HG03575 (cell line): ENCODE measurements around the gene ZNF618.

Experiments used
- ATAC-seq: cut with Tn5 transposase; IDR thresholded peaks from one replicate; pipeline ENCODE4 v1.9.1; 2021; ENCODE audit not compliant: unreplicated experiment, insufficient number of reproducible peaks, low FRiP score; ENCODE audit errors: extremely low read depth

Gene ZNF618

DNA sequence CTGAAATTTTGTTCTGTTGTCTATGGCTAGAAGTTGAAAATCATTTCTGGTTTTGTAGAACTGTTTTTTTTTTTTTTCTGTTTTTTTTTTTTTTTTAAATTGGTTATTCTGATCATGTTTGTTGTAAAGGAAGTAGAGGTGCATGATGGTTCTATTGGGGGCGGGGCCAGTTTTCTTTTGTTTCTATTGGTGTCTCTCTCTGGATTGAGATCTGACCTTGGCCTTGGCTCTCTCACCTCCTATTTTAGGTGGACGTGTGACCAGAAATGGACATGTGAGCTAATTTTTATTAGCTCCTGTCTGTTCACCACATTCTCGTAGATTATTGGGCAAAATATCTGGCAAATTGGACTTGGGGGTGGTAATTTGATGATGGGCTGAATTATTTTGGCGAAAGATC, 3.2 kb downstream of the ZNF618 start:
- no peak for ATAC-seq

- no peak for ATAC-seq
These were observed 3.8 kb downstream of the ZNF618 start for GRCh38 chr9:113879911-113880310.

GRCh38 chr9:113882181-113882580, 6.1 kb downstream of the ZNF618 start:
- no peak for ATAC-seq

GRCh38 chr9:113882636-113883164, 6.6 kb downstream of the ZNF618 start:
- ATAC-seq: no peak

DNA sequence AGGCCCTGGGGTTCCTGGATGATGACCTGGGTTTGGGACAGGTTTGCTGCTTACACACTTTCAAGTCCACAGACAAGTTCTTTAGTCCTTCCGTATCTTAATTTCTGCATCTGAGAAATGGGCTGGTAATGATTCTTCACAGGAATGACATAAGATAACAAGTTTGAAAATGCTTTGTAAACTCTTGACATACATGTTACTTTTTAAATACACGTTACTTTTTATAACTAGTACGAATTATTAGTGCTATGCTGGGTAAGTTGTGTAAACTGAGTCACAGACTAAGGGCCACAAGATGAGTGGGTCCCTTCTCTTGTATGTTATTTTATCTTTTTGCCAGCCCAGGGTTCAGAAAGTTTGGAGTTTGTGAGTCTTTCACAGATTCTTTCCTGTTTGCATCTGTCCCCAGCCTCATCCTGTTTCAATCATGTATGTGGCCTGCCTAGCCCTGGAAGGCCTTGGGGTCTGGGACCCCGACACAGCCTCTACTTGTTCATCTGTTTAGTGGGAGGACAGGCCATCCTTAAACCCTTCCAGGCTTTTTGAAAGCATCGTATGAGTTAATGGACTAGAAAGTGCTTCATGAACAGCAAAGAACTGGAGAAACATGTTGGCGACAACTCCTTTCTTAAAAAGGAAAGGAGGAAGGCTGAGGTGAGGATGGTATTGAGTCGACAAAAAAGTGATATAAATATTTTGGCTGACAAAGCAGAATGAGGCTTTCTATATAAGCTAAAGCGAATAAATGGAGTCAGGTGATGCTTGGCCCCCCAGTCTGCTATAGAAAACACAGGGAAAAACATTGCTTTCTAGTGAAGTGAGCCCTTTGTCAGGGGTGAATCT, 9.3 kb downstream of the ZNF618 start:
- no peak for ATAC-seq

GRCh38 chr9:113886026-113886369, 9.9 kb downstream of the ZNF618 start:
- ATAC-seq: no peak

DNA sequence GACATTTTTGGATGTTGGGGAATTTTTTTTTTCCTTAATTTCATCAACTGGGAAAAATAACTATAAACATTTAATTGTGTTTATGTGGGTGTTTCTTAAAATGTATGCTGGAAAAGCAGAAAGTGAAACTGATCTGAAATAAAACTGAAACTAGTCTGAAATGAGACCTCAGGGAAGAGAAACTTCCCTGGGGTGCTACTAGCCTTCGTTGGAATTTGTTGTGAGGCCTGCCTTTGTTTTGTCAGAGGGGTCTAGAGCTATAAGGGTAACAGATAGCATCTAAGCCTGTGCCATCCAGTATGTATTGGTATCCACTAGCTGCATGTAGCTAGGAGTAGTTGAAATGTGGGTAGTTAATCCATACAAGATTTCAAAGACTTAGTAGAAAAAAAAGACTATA, 10.4 kb downstream of the ZNF618 start:
- no peak for ATAC-seq

DNA sequence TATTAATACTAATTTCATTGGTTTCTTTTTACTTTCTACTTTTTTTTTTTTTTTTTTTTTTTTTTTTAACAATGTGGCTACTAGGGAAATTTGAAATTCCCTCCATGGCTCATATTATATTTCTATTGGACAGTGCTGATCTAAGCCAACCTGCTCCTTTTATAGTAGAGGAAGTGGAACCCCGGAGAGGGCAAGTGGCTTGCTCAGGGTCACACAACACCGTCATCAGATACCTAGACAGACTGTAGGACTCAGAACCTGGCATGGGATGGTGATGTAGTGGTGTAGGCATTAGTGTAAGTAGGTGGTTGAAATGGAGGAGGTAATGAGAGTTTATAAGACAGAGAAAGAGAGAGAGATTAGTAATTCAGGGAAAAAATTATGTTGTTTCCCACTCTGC, 10.8 kb downstream of the ZNF618 start:
- ATAC-seq: no peak

- no peak for ATAC-seq
These were observed 11.3 kb downstream of the ZNF618 start for GRCh38 chr9:113887436-113887835.

DNA sequence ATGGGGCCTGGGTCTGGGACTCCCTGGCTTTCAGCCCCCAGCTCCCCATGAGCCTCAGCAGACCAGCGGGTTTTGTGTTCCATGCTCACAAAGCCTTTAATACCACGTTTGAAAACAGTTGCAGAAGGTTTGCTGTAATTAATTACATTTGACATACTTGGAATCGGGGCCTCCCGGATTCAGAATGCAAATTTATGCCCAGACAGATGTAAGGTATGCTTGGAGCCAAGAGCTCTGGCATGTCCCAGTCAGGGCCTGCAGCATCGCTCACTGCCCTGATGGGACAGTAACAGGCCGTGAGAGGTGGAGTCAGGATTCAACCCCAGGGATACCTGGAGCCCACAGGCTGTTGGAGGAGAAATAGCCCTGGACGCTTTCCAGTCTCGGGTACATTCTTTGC, 12.2 kb downstream of the ZNF618 start:
- ATAC-seq: no peak

DNA sequence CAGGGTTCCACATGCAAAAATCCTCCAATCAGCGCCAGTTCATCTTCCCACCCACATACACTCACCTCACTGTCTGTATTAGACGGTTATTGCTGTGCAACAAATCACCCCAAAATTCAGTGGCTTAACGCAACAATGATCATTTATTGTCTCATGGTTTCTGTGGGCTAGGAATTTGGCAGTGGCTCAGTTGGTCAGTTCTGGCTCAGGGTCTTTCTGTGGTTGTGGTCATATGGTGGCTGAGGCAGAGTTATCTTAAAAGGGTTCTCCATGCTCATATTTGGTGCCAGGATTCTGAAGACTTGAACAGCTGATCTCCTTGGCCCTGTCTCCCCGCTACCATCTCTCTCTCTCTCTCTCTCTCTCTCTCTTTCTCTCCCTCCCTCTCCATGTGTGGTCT, 12.9 kb downstream of the ZNF618 start:
- ATAC-seq: no peak

GRCh38 chr9:113890704-113891103, 14.6 kb downstream of the ZNF618 start:
- ATAC-seq: no peak

GRCh38 chr9:113892861-113893491, 16.9 kb downstream of the ZNF618 start:
- ATAC-seq: no peak

GRCh38 chr9:113894166-113894565, 18.1 kb downstream of the ZNF618 start:
- ATAC-seq: no peak

DNA sequence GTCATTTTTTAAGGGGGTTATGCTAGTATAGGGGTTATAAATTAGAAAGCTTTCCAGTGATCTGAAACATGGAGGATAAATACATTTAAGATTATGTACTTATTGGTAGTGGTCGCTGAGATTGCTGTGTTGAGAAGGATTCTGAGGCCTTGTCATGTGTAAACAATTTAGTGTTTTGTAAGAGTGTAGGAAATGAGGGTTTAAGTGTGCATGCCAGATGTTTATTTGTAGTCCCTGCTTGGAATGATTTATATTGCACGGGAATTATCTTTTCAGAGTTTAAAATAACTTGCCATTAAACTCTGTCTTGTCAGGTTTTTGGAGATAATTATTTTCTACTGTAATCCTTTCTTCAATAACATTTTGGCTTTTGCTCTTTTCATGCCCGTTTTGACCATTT, 19.4 kb downstream of the ZNF618 start:
- no peak for ATAC-seq

DNA sequence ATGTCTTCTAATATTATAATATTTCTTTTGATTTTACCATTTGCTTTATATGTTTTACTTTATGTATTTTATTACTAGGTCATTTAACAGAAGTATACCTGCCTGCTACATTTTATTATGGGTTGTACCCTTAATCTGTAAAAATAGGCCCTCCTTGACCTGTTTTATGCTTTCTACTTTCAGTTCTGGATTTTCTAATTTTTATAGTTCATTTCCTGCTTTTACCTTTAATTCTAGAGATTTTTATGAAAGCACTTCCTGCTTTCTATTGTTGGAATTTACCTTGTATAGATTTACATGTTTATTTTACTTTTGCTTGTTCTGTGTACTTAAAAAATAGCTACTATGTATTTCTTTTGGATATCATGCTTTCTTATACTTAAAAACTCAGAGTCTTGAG, 20.6 kb downstream of the ZNF618 start:
- no peak for ATAC-seq

- no peak for ATAC-seq
These were observed 22.0 kb downstream of the ZNF618 start for GRCh38 chr9:113898151-113898550.

DNA sequence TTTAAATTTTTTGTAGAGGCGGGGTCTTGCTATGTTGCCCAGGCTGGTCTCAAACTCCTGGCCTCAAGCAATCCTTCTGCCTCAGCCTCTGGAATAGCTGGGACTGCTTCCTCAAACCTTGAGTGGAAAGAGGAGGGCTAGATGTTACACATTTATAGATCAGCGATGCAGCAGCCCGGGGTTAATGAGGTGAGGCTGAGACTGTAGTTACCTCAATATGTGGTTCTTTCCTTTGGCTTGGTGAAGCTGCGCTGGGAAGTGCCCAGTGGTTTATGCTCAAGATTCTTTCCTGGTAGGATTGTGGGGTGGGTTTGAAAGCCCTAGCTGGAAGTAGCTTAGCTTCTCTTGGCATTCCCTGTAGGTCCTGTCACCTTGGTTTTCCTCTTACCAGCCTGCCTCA, 22.5 kb downstream of the ZNF618 start:
- ATAC-seq: no peak

DNA sequence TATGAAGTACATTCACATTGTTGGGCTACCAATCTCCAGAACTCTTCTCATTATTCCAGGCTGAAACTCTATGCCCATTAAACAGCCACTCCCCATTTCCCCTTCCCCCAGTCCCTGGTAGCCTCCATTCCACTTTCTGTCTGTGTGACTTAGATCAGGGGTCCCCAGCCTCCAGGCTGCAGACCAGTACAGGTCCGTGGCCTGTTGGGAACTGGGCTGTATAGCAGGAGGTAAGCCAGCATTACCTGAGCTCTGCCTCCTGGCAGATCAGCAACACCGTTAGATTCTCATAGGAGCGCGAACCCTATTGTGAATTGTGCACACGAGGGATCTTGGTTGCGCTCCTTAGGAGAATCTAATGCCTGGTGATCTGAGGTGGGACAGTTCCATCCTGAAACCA, 23.1 kb downstream of the ZNF618 start:
- no peak for ATAC-seq

DNA sequence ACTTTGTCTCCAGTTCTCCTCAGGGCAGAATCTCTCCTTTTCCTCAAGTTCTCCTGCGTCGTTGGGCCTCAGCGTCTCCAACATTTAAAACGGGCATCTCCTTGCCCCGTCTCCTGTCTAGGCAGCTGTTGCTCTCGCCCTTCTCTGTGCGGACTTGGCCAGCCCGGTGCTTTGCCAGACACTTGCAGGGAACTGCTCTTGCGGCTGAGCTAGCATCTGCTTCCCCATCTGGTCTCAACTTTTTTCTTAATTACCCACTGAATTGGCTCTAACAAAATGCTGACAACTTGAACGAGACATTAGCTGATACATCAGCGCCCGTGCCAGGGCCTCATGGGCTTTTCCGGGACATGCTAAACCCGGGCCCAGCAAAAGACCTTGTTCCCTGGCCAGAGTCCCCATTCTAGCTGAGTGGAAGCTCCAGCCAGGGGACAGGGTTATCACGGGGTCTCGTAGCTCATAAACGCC, 25.1 kb downstream of the ZNF618 start:
- no peak for ATAC-seq
